Lower leg skin (tissue), 3 donors: Measurements from ENCODE around the gene LMNA.

Source experiments
- POLR2A ChIP-seq, 2 donors: fragments of 450-650 bp; IDR thresholded peaks; one replicate each; pipeline ENCODE4 v1.6.1; 2016 to 2017; ENCODE audit warnings: antibody characterized with exemption in 2 of 2, mild to moderate bottlenecking in 1 of 2, moderate library complexity in 1 of 2
- TF ChIP-seq, protein P1 (sequence below), 3 donors: fragments of 450-650 bp; IDR thresholded peaks; one replicate each; pipeline ENCODE4 v1.5.1; 2016; ENCODE audit warnings: antibody characterized with exemption in 3 of 3, mild to moderate bottlenecking in 3 of 3, moderate library complexity in 2 of 3

DNA sequence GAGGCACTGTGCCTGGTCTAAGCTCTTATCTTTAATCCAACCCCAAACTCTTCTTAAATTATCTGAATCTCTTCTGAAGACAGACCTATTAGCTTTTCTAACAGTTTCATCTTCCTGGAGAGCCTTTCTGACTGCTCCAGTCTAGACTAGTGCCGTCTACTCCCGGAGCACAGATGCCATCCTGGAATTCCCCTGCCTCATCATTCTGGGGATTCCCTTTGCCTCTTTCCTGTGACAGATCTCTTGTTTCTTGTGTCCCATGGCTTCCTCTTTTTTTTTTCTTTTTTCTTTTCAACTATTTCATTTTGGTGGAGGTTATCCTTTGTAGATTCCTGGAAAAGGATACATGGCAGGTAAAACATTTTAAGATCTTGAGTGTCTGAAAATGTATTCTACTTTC lies 50.6 kb downstream of the LMNA start:
- TF ChIP-seq, protein P1, sequence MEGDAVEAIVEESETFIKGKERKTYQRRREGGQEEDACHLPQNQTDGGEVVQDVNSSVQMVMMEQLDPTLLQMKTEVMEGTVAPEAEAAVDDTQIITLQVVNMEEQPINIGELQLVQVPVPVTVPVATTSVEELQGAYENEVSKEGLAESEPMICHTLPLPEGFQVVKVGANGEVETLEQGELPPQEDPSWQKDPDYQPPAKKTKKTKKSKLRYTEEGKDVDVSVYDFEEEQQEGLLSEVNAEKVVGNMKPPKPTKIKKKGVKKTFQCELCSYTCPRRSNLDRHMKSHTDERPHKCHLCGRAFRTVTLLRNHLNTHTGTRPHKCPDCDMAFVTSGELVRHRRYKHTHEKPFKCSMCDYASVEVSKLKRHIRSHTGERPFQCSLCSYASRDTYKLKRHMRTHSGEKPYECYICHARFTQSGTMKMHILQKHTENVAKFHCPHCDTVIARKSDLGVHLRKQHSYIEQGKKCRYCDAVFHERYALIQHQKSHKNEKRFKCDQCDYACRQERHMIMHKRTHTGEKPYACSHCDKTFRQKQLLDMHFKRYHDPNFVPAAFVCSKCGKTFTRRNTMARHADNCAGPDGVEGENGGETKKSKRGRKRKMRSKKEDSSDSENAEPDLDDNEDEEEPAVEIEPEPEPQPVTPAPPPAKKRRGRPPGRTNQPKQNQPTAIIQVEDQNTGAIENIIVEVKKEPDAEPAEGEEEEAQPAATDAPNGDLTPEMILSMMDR (IDR thresholded peaks at IDR 0.05), result no peak
- no peak for TF ChIP-seq POLR2A (IDR thresholded peaks at IDR 0.05)
